H9 (cell line): Measurements from ENCODE around the gene KRT39. TPM values are rescaled to one million over a fixed set of nuclear protein-coding genes. Genes with fewer than 3 reads are reported as not detected.

ENCODE experiments used
- DNase-seq: peaks from one replicate; pipeline ENCODE4 v3.0.0-alpha.2; 2017
- H2AFZ ChIP-seq: one replicate; pipeline ENCODE4 v1.6.1; 2013; ENCODE audit warnings: mild to moderate bottlenecking, low read length, control low read depth, moderate library complexity
- H2AK5ac ChIP-seq: 2 replicates; pipeline ENCODE4 v1.6.1; 2013; ENCODE audit warnings: low read length, control low read depth, mixed read lengths; ENCODE audit not compliant: insufficient read length
- H2BK120ac ChIP-seq: one replicate; pipeline ENCODE4 v1.6.1; 2013; ENCODE audit warnings: low read depth, mild to moderate bottlenecking, low read length, control low read depth, inconsistent platforms; ENCODE audit not compliant: poor library complexity, severe bottlenecking
- H2BK12ac ChIP-seq: 2 replicates; pipeline ENCODE4 v1.6.1; 2013; ENCODE audit warnings: low read length, control low read depth, mixed read lengths, low read depth; ENCODE audit not compliant: insufficient read length
- H2BK15ac ChIP-seq: 2 replicates; pipeline ENCODE4 v1.6.1; 2013; ENCODE audit warnings: low read depth, low read length, control low read depth
- H2BK20ac ChIP-seq: one replicate; pipeline ENCODE4 v1.6.1; 2013; ENCODE audit warnings: low read depth, mild to moderate bottlenecking, low read length, control low read depth, inconsistent platforms; ENCODE audit not compliant: poor library complexity, severe bottlenecking
- H2BK5ac ChIP-seq: 2 replicates; pipeline ENCODE4 v1.6.1; 2013; ENCODE audit warnings: low read length, control low read depth, mixed read lengths; ENCODE audit not compliant: insufficient read length
- H3K14ac ChIP-seq: 2 replicates; pipeline ENCODE4 v1.6.1; 2013; ENCODE audit warnings: low read length, control low read depth; ENCODE audit not compliant: insufficient read depth
- H3K18ac ChIP-seq: 2 replicates; pipeline ENCODE4 v1.6.1; 2013; ENCODE audit warnings: low read depth, mild to moderate bottlenecking, mixed read lengths, low read length, control low read depth; ENCODE audit not compliant: insufficient read length
- H3K23ac ChIP-seq: 2 replicates; pipeline ENCODE4 v1.6.1; 2013; ENCODE audit warnings: low read length, control low read depth, mixed read lengths, low read depth; ENCODE audit not compliant: insufficient read length
- H3K23me2 ChIP-seq: 2 replicates; pipeline ENCODE4 v1.6.1; 2013; ENCODE audit warnings: low read depth, mild to moderate bottlenecking, mixed read lengths, low read length, control low read depth; ENCODE audit not compliant: insufficient read length, poor library complexity, severe bottlenecking
- H3K27ac ChIP-seq: 2 replicates; pipeline ENCODE4 v1.5.1; 2013; ENCODE audit warnings: low read length, control low read depth, mixed read lengths, low read depth; ENCODE audit not compliant: insufficient read length
- H3K27me3 ChIP-seq: 2 replicates; pipeline ENCODE4 v1.6.1; 2013; ENCODE audit warnings: low read length, control low read depth, inconsistent platforms; ENCODE audit not compliant: insufficient read depth
- H3K4ac ChIP-seq: 2 replicates; pipeline ENCODE4 v1.6.1; 2013; ENCODE audit warnings: low read depth, mild to moderate bottlenecking, control low read depth, inconsistent platforms, low read length, moderate library complexity
- H3K4me1 ChIP-seq: 2 replicates; pipeline ENCODE4 v1.6.1; 2013; ENCODE audit warnings: low read length, control low read depth, inconsistent platforms; ENCODE audit not compliant: insufficient read depth
- H3K4me2 ChIP-seq: 2 replicates; pipeline ENCODE4 v1.6.1; 2013; ENCODE audit warnings: low read length, control low read depth, mixed read lengths; ENCODE audit not compliant: insufficient read length, insufficient read depth
- H3K56ac ChIP-seq: 2 replicates; pipeline ENCODE4 v1.6.1; 2013; ENCODE audit warnings: low read depth, mild to moderate bottlenecking, mixed read lengths, low read length, control low read depth; ENCODE audit not compliant: insufficient read length
- H3K79me1 ChIP-seq: 2 replicates; pipeline ENCODE4 v1.6.1; 2013; ENCODE audit warnings: low read depth, mild to moderate bottlenecking, moderate library complexity, low read length, control low read depth, inconsistent platforms; ENCODE audit not compliant: insufficient read depth, poor library complexity, severe bottlenecking
- H3K79me2 ChIP-seq: 2 replicates; pipeline ENCODE4 v1.6.1; 2013; ENCODE audit warnings: low read length, control low read depth, inconsistent platforms; ENCODE audit not compliant: insufficient read depth
- H3K9ac ChIP-seq: 2 replicates; pipeline ENCODE4 v1.6.1; 2013; ENCODE audit warnings: low read length, control low read depth, mixed read lengths; ENCODE audit not compliant: insufficient read length; ENCODE audit errors: extremely low read depth
- H3K9me3 ChIP-seq: one replicate; pipeline ENCODE4 v1.6.1; 2013; ENCODE audit warnings: low read depth, low read length, inconsistent platforms; ENCODE audit not compliant: control insufficient read depth
- H3T11ph ChIP-seq: one replicate; pipeline ENCODE4 v1.6.1; 2013; ENCODE audit warnings: mild to moderate bottlenecking, low read length, control low read depth, inconsistent platforms
- H4K20me1 ChIP-seq: one replicate; pipeline ENCODE4 v1.6.1; 2013; ENCODE audit not compliant: control insufficient read depth, insufficient read length, insufficient read depth
- H4K5ac ChIP-seq: 2 replicates; pipeline ENCODE4 v1.6.1; 2013; ENCODE audit warnings: low read depth, mild to moderate bottlenecking, mixed read lengths, low read length, control low read depth; ENCODE audit not compliant: insufficient read length
- H4K8ac ChIP-seq: replicated peaks from 2 replicates; pipeline ENCODE4 v1.6.1; 2013; ENCODE audit warnings: low read length, control low read depth, mixed read lengths, low read depth; ENCODE audit not compliant: insufficient read length
- H4K91ac ChIP-seq: 2 replicates; pipeline ENCODE4 v1.6.1; 2013; ENCODE audit warnings: low read depth, mild to moderate bottlenecking, moderate library complexity, mixed read lengths, low read length, control low read depth; ENCODE audit not compliant: insufficient read length
- H3K27ac Mint-ChIP-seq, 3 experiments: 2 replicates in 2 of 3; 3 replicates in 1 of 3; pipeline ENCODE4 v1.8.0; 2020 to 2021; ENCODE audit warnings: mixed read lengths in 3 of 3, mild to moderate bottlenecking in 1 of 3, moderate library complexity in 1 of 3
- H3K27me3 Mint-ChIP-seq: 2 replicates; pipeline ENCODE4 v1.8.0; 2021; ENCODE audit warnings: low read depth, mild to moderate bottlenecking, moderate library complexity, mixed read lengths
- H3K36me3 Mint-ChIP-seq, 3 experiments: 2 replicates in 2 of 3; 3 replicates in 1 of 3; pipeline ENCODE4 v1.8.0; 2020 to 2021; ENCODE audit warnings: low read depth in 3 of 3, mixed read lengths in 3 of 3; ENCODE audit not compliant: insufficient read depth in 1 of 3
- H3K4me1 Mint-ChIP-seq, 2 experiments: 2 replicates each; pipeline ENCODE4 v1.8.0; 2020; ENCODE audit warnings: mixed read lengths in 2 of 2
- H3K4me3 Mint-ChIP-seq, 2 experiments: 2 replicates in 1 of 2; 3 replicates in 1 of 2; pipeline ENCODE4 v1.8.0; 2020 to 2021; ENCODE audit warnings: mild to moderate bottlenecking in 2 of 2, mixed read lengths in 2 of 2, moderate library complexity in 1 of 2
- H3K9me3 Mint-ChIP-seq, 2 experiments: 2 replicates in 1 of 2; 3 replicates in 1 of 2; pipeline ENCODE4 v1.8.0; 2020; ENCODE audit warnings: mild to moderate bottlenecking in 2 of 2, mixed read lengths in 2 of 2, moderate library complexity in 1 of 2
- CTCF ChIP-seq: fragments of 200-600 bp; sonication (generic); conservative IDR thresholded peaks from 3 replicates; pipeline ENCODE4 v1.8.0; 2021; ENCODE audit warnings: antibody characterized with exemption, mild to moderate bottlenecking
- WGBS: extraction: QIAGEN DNeasy Blood & Tissue Kit; methylation state at CpG from one replicate; pipeline ENCODE4 v1.1.7; 2013; ENCODE audit warnings: missing lambda C conversion rate, low lambda C conversion rate, mixed read lengths; ENCODE audit not compliant: insufficient read length; ENCODE audit errors: extremely low coverage; 5-methylcytosine and 5-hydroxymethylcytosine counted together
- total RNA-seq: library from RNA; stranded (reverse); gene quantifications from 2 replicates; pipeline ENCODE4 v1.2.1, GENCODE V29; 2021

The KRT39 gene
- total RNA-seq, 1 experiment from 2014 or later = not detected

- Histone ChIP-seq H3K27me3 (no peaks in the 10 kb centered on the region), H3K23me2 (no peaks in the 10 kb centered on the region), H4K91ac (no peak within 1 kb of the TSS), H3K4me1 (no peaks in the 10 kb centered on the region; the same call in 1 of the 2 replicates), H4K8ac (no peak within 1 kb of the TSS), H4K20me1 (no peaks in the 10 kb centered on the region), H3K9ac (no peak within 1 kb of the TSS), H3T11ph (no peak within 1 kb of the TSS), H2AK5ac (no peak within 1 kb of the TSS), H3K18ac (no peak within 1 kb of the TSS), H3K14ac (no peak within 1 kb of the TSS), H3K56ac (no peak within 1 kb of the TSS), H3K23ac (no peak within 1 kb of the TSS), H2AFZ (no peak within 1 kb of the TSS), H2BK12ac (no peak within 1 kb of the TSS), H3K4ac (no peak within 1 kb of the TSS), H2BK20ac (no peak within 1 kb of the TSS), H2BK5ac (no peak within 1 kb of the TSS), H2BK15ac (no peak within 1 kb of the TSS), H3K79me2 (no peaks in the 10 kb centered on the region), H3K4me2 (no peak within 1 kb of the TSS), H2BK120ac (no peak within 1 kb of the TSS), H4K5ac (no peak within 1 kb of the TSS), H3K27ac (no peak within 1 kb of the TSS), H3K79me1 (no peaks in the 10 kb centered on the region), H3K9me3 (no peaks in the 10 kb centered on the region)
- H3K36me3 Mint-ChIP-seq = no peaks in the 10 kb centered on the region
- H3K27ac Mint-ChIP-seq = peak within 1 kb of the TSS in 2 of 3 experiments; percentile 53 to 54; a peak in 2 of 7 replicates
- peaks cover 17 to 19% of the 10 kb centered on the region in 2 experiments for H3K4me1 Mint-ChIP-seq
- H3K27me3 Mint-ChIP-seq = no peaks in the 10 kb centered on the region
- no peak for TF ChIP-seq CTCF
- no peak within 1 kb of the TSS for H3K4me3 Mint-ChIP-seq
- WGBS = no CpG with 5 or more reads among the region's 8 CpGs
- no peaks in the 10 kb centered on the region for H3K9me3 Mint-ChIP-seq
- DNase-seq = peak; percentile 48
Observed at GRCh38 chr17:41008811-41009210, 42.1 kb upstream of the KRT39 start, which contains the start of gene KRTAP3-1. TSS of gene KRTAP3-1 (minus strand) at chr17:41009128. CDS start at chr17:41009074, 54 bp downstream.
